GM18873 (cell line): ENCODE data around the gene TEK.

Source experiments
- ATAC-seq: cut with Tn5 transposase; IDR thresholded peaks from one replicate; pipeline ENCODE4 v1.9.1; 2021; ENCODE audit warnings: mild to moderate bottlenecking, moderate library complexity, moderate number of reproducible peaks; ENCODE audit not compliant: unreplicated experiment, low FRiP score

TEK gene

GRCh38 chr9:27118916-27119315, 9.9 kb downstream of the TEK start:
- ATAC-seq: no peak

GRCh38 chr9:27124151-27124550, 15.1 kb downstream of the TEK start:
- no peak for ATAC-seq

GRCh38 chr9:27125030-27125429, 16.0 kb downstream of the TEK start:
- no peak for ATAC-seq

- ATAC-seq: no peak
Observed at GRCh38 chr9:27125936-27126335, 16.9 kb downstream of the TEK start.

- no peak for ATAC-seq
Observed at GRCh38 chr9:27126670-27127069, 17.6 kb downstream of the TEK start.

- no peak for ATAC-seq
Observed at GRCh38 chr9:27129221-27129620, 20.2 kb downstream of the TEK start.

- ATAC-seq: no peak
Observed at GRCh38 chr9:27131731-27132130, 22.7 kb downstream of the TEK start.

GRCh38 chr9:27133817-27134216, 24.8 kb downstream of the TEK start:
- no peak for ATAC-seq

GRCh38 chr9:27142299-27142930, 33.4 kb downstream of the TEK start:
- ATAC-seq: no peak

GRCh38 chr9:27145143-27145542, 36.1 kb downstream of the TEK start:
- ATAC-seq: no peak

- no peak for ATAC-seq
Observed at GRCh38 chr9:27149651-27150050, 40.6 kb downstream of the TEK start.

- ATAC-seq: no peak
Observed at GRCh38 chr9:27150746-27151406, 41.9 kb downstream of the TEK start.

- ATAC-seq: no peak
Observed at GRCh38 chr9:27151693-27152404, 42.8 kb downstream of the TEK start.

- ATAC-seq: no peak
Observed at GRCh38 chr9:27152405-27152718, 43.3 kb downstream of the TEK start.

GRCh38 chr9:27154908-27155307, 45.9 kb downstream of the TEK start:
- no peak for ATAC-seq

- no peak for ATAC-seq
Observed at GRCh38 chr9:27157097-27157496, 48.1 kb downstream of the TEK start.

- no peak for ATAC-seq
Observed at GRCh38 chr9:27157736-27158135, 48.7 kb downstream of the TEK start.

- ATAC-seq: no peak
Observed at GRCh38 chr9:27160636-27161035, 51.6 kb downstream of the TEK start.

- ATAC-seq: no peak
Observed at GRCh38 chr9:27162045-27162444, 53.0 kb downstream of the TEK start.

- no peak for ATAC-seq
Observed at GRCh38 chr9:27165068-27165467, 56.0 kb downstream of the TEK start.

- no peak for ATAC-seq
Observed at GRCh38 chr9:27165670-27166069, 56.6 kb downstream of the TEK start.

GRCh38 chr9:27168496-27168895, 59.5 kb downstream of the TEK start:
- ATAC-seq: no peak
